Neuronal stem cell (in vitro differentiated cells): ENCODE data around the gene SMC1B.

Experiments used
- DNase-seq: peaks from one replicate; pipeline ENCODE4 v3.0.0-alpha.2; 2013; ENCODE audit warnings: low spot score
- H2AFZ ChIP-seq: one replicate; pipeline ENCODE4 v1.6.1; 2013; ENCODE audit warnings: mild to moderate bottlenecking, low read length, inconsistent platforms
- H2AK5ac ChIP-seq: 2 replicates; pipeline ENCODE4 v1.6.1; 2013; ENCODE audit warnings: low read depth, mild to moderate bottlenecking, inconsistent platforms, low read length, moderate library complexity, mixed read lengths
- H2BK120ac ChIP-seq: 2 replicates; pipeline ENCODE4 v1.6.1; 2013; ENCODE audit warnings: low read depth, mild to moderate bottlenecking, inconsistent platforms, low read length, moderate library complexity, mixed read lengths
- H2BK12ac ChIP-seq: one replicate; pipeline ENCODE4 v1.6.1; 2013; ENCODE audit warnings: low read length, inconsistent platforms
- H2BK15ac ChIP-seq: 2 replicates; pipeline ENCODE4 v1.6.1; 2013; ENCODE audit warnings: mild to moderate bottlenecking, low read length, inconsistent platforms, mixed read lengths
- H2BK5ac ChIP-seq: one replicate; pipeline ENCODE4 v1.6.1; 2013; ENCODE audit warnings: inconsistent platforms, mild to moderate bottlenecking, low read length, moderate library complexity
- H3K14ac ChIP-seq: one replicate; pipeline ENCODE4 v1.6.1; 2013; ENCODE audit warnings: low read length, inconsistent platforms
- H3K18ac ChIP-seq: 2 replicates; pipeline ENCODE4 v1.6.1; 2013; ENCODE audit warnings: low read length, inconsistent platforms
- H3K23ac ChIP-seq: 2 replicates; pipeline ENCODE4 v1.6.1; 2013; ENCODE audit warnings: low read depth, mild to moderate bottlenecking, mixed read lengths, low read length, inconsistent platforms; ENCODE audit not compliant: poor library complexity
- H3K27ac ChIP-seq: replicated peaks from 3 replicates; pipeline ENCODE4 v1.5.1; 2013; ENCODE audit warnings: low read length, inconsistent platforms
- H3K27me3 ChIP-seq, 3 experiments: 2 replicates each; pipeline ENCODE4 v1.6.1; 2013; ENCODE audit warnings: low read length in 3 of 3, mild to moderate bottlenecking in 2 of 3, inconsistent platforms in 1 of 3, low read depth in 1 of 3, mixed read lengths in 1 of 3, moderate library complexity in 1 of 3; ENCODE audit not compliant: control insufficient read depth in 3 of 3, insufficient read depth in 3 of 3
- H3K36me3 ChIP-seq, 2 donors: replicated peaks in 1 of 2; 2 replicates each; pipeline ENCODE4 v1.6.1; 2013; ENCODE audit warnings: low read length in 2 of 2; ENCODE audit not compliant: control insufficient read depth in 2 of 2, insufficient read depth in 2 of 2
- H3K4ac ChIP-seq: 2 replicates; pipeline ENCODE4 v1.6.1; 2013; ENCODE audit warnings: inconsistent platforms, mild to moderate bottlenecking, low read length, moderate library complexity
- H3K4me1 ChIP-seq, 2 donors: 1 replicate in 1 of 2; 2 replicates in 1 of 2; pipeline ENCODE4 v1.6.1; 2013; ENCODE audit warnings: low read length in 2 of 2, low read depth in 1 of 2; ENCODE audit not compliant: control insufficient read depth in 2 of 2, insufficient read depth in 1 of 2
- H3K4me2 ChIP-seq: one replicate; pipeline ENCODE4 v1.6.1; 2013; ENCODE audit warnings: mild to moderate bottlenecking, low read length, inconsistent platforms; ENCODE audit not compliant: insufficient read depth, poor library complexity, severe bottlenecking
- H3K4me3 ChIP-seq, 2 donors: 2 replicates each; pipeline ENCODE4 v1.5.1; 2013; ENCODE audit warnings: low read length in 2 of 2, mild to moderate bottlenecking in 2 of 2, inconsistent platforms in 1 of 2, moderate library complexity in 1 of 2
- H3K79me1 ChIP-seq: one replicate; pipeline ENCODE4 v1.6.1; 2013; ENCODE audit warnings: low read depth, mild to moderate bottlenecking, inconsistent platforms, low read length, moderate library complexity
- H3K9ac ChIP-seq: one replicate; pipeline ENCODE4 v1.6.1; 2013; ENCODE audit warnings: mild to moderate bottlenecking, low read depth, low read length, inconsistent platforms; ENCODE audit not compliant: poor library complexity
- H3K9me3 ChIP-seq, 2 donors: replicated peaks in 1 of 2; 2 replicates each; pipeline versions ENCODE3 to v1.6.1; 2013; ENCODE audit warnings: low read length in 2 of 2, mild to moderate bottlenecking in 2 of 2, inconsistent platforms in 1 of 2, low read depth in 1 of 2, mixed read lengths in 1 of 2, moderate library complexity in 1 of 2; ENCODE audit not compliant: control insufficient read depth in 2 of 2, insufficient read depth in 1 of 2
- H4K8ac ChIP-seq: one replicate; pipeline ENCODE4 v1.6.1; 2013; ENCODE audit warnings: low read depth, mild to moderate bottlenecking, inconsistent platforms, low read length, moderate library complexity
- H4K91ac ChIP-seq: one replicate; pipeline ENCODE4 v1.6.1; 2013; ENCODE audit warnings: low read length, low read depth, mild to moderate bottlenecking, inconsistent platforms; ENCODE audit not compliant: poor library complexity
- WGBS, 2 donors: extraction: QIAGEN DNeasy Blood & Tissue Kit; methylation state at CpG; one replicate each; pipeline ENCODE4 v1.1.7; 2013; ENCODE audit warnings: missing lambda C conversion rate in 2 of 2, mixed read lengths in 1 of 2; ENCODE audit not compliant: insufficient read length in 2 of 2, insufficient replicate concordance in 1 of 2; ENCODE audit errors: extremely low coverage in 2 of 2; 5-methylcytosine and 5-hydroxymethylcytosine counted together

The SMC1B gene

GRCh38 chr22:45399712-45400445 is 13.5 kb downstream of the SMC1B start:
- Histone ChIP-seq H2AFZ (no peak overlapping the region), H4K8ac (no peak overlapping the region), H3K9ac (no peak overlapping the region), H2BK15ac (no peak overlapping the region), H3K18ac (no peak overlapping the region), H3K23ac (no peak overlapping the region), H3K4me1 (peaks cover 0 to 5% of the 10 kb centered on the region in 2 donors), H3K4me3 (no peak overlapping the region), H3K79me1 (no peaks in the 10 kb centered on the region), H2BK5ac (no peak overlapping the region), H3K27me3 (peaks cover 0 to 16% (median 0%) of the 10 kb centered on the region in 3 experiments), H3K14ac (no peak overlapping the region), H2AK5ac (no peak overlapping the region), H3K9me3 (no peaks in the 10 kb centered on the region), H4K91ac (no peak overlapping the region), H3K4ac (no peak overlapping the region), H2BK12ac (no peak overlapping the region), H2BK120ac (no peak overlapping the region), H3K4me2 (no peak overlapping the region), H3K36me3 (no peaks in the 10 kb centered on the region), H3K27ac (no peak overlapping the region)
- no CpG with 5 or more reads among the region's 5 CpGs for WGBS, 2 donors
- DNase-seq, result no peak

- Histone ChIP-seq H3K79me1 (no peaks in the 10 kb centered on the region), H3K27ac (no peak overlapping the region), H2AFZ (no peak overlapping the region), H2BK5ac (no peak overlapping the region), H3K23ac (no peak overlapping the region), H3K9ac (no peak overlapping the region), H2BK120ac (no peak overlapping the region), H4K8ac (no peak overlapping the region), H3K36me3 (no peaks in the 10 kb centered on the region), H3K4me2 (no peak overlapping the region), H3K9me3 (no peaks in the 10 kb centered on the region), H3K4ac (no peak overlapping the region), H3K14ac (no peak overlapping the region), H3K4me3 (no peak overlapping the region), H4K91ac (no peak overlapping the region), H2BK15ac (no peak overlapping the region), H2BK12ac (no peak overlapping the region), H3K4me1 (peaks cover 0 to 5% of the 10 kb centered on the region in 2 donors), H3K18ac (peak overlapping the region; percentile 52), H2AK5ac (peak overlapping the region; percentile 41), H3K27me3 (peaks cover 0 to 25% (median 0%) of the 10 kb centered on the region in 3 experiments)
- no CpG with 5 or more reads among the region's 13 CpGs for WGBS, 2 donors
- DNase-seq, result no peak
Observed at GRCh38 chr22:45398214-45398613, 15.2 kb downstream of the SMC1B start.

GRCh38 chr22:45397806-45398205 is 15.6 kb downstream of the SMC1B start:
- no peak overlapping the region for H3K18ac ChIP-seq
- H3K4ac ChIP-seq, result no peak overlapping the region
- H3K27ac ChIP-seq, result no peak overlapping the region
- DNase-seq, result no peak
- no peak overlapping the region for H3K14ac ChIP-seq
- H2AFZ ChIP-seq, result no peak overlapping the region
- no peak overlapping the region for H3K9ac ChIP-seq
- no peak overlapping the region for H4K8ac ChIP-seq
- H3K27me3 ChIP-seq, result peaks cover 0 to 27% (median 0%) of the 10 kb centered on the region in 3 experiments
- H2BK120ac ChIP-seq, result no peak overlapping the region
- no peaks in the 10 kb centered on the region for H3K36me3 ChIP-seq
- H2BK15ac ChIP-seq, result no peak overlapping the region
- H3K9me3 ChIP-seq, result no peaks in the 10 kb centered on the region
- H3K4me2 ChIP-seq, result no peak overlapping the region
- peak overlapping the region; percentile 41 for H2AK5ac ChIP-seq
- no CpG with 5 or more reads among the region's 5 CpGs for WGBS, 2 donors
- H4K91ac ChIP-seq, result no peak overlapping the region
- peaks cover 0 to 5% of the 10 kb centered on the region in 2 donors for H3K4me1 ChIP-seq
- no peak overlapping the region for H3K4me3 ChIP-seq
- H3K79me1 ChIP-seq, result no peaks in the 10 kb centered on the region
- H2BK5ac ChIP-seq, result no peak overlapping the region
- H3K23ac ChIP-seq, result no peak overlapping the region
- no peak overlapping the region for H2BK12ac ChIP-seq

- Histone ChIP-seq H3K79me1 (no peaks in the 10 kb centered on the region), H3K36me3 (no peaks in the 10 kb centered on the region), H3K9me3 (no peaks in the 10 kb centered on the region), H3K4me1 (no peaks in the 10 kb centered on the region), H3K9ac (no peak overlapping the region), H3K27ac (no peak overlapping the region), H3K23ac (no peak overlapping the region), H4K91ac (no peak overlapping the region), H4K8ac (no peak overlapping the region), H3K27me3 (peaks cover 0 to 29% (median 0%) of the 10 kb centered on the region in 3 experiments), H3K4me3 (no peak overlapping the region), H3K14ac (no peak overlapping the region), H3K4ac (no peak overlapping the region), H3K18ac (no peak overlapping the region), H2BK5ac (no peak overlapping the region), H3K4me2 (no peak overlapping the region), H2AFZ (no peak overlapping the region), H2AK5ac (no peak overlapping the region), H2BK15ac (no peak overlapping the region), H2BK12ac (no peak overlapping the region), H2BK120ac (no peak overlapping the region)
- no CpG with 5 or more reads among the region's 3 CpGs for WGBS, 2 donors
- no peak for DNase-seq
Observed at GRCh38 chr22:45389546-45389945, 23.9 kb downstream of the SMC1B start.
